ENCODE data around the gene FAM3B.

Gene FAM3B

DNA sequence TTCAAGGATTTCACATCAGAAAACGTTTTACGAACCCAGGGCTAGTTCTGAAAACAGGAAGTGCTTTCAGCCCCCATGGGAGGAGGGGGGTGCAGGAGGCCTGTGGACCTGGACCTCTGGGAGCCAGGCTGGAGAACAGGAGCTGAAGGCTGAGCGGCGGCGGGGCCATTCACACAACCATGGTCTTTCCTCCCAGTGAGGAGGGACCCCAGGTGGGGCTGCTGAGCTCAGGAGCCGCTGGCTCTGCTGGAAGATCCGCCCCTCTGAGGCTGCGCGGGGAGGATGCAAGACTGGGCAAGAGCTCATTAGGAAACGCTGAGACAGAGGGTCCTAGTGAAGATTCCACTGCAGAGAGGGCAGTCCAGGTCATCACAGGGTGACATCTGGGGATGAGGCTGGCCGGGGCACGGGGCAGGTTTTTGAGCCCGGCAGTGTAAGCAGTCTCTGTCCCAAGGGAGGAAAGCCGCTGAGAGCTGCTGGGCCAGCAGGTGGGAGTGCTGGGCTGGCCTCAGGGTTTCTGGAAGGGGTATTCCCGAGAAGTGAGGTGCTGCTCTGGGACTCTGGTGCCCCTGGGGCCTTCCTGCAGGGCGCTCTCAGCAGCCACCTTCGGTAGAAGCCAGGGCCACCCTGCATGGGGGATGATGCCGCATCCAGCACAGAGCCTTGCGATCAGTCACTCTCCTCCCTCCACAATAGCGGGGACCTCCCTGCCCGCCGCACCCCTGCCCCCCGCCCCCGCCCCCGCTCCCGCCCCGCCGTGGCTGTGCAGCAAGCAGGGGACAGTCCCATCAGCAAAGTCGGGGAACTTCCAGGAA, 52.7 kb downstream of the FAM3B start:
- DNase-seq = peak; percentile 37

DNA sequence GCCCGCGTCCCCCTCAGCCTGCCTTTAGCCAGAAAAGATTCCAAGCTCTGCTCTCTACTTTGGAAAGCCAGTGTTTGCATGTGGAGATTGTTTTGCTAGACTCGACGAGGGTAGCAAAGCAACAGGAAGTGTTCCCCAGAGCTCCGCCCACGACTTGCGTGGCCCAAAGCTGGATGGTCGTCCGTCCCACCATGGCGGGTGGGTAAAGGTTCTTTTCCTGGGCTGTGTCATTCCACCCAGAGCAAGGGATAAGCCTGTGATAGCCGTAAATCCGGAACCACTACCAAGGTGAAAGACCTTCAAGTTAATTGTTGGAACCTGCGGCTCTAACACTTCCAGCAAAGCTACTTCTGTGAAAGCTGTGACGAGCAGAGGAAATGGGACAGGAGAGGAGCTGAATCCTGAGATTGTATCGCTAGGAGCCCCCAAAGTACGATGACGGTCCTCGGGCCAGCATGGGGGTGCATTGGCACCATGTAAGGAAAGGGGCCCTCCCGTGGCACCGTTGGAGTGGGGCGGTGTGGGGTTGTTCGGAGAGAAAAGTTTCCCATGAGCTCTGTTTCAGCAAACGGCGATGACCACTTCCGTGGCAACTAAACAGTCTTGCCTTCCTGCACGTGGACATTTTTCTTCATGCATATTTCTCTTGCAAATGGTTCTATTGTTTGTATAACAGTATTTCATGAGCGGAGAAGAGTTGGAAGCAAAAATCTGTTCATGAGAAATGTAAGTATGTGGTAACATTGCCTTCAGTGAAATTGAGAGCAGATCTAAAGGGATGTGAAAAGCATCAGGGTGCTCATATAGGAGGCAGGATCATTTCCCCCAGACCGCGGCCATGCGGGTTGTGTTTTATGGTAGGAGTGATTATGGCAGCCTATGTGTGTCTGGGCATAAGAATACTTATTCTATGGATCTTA, 53.6 kb downstream of the FAM3B start:
- peak; percentile 14 for DNase-seq

- DNase-seq = no peak
Measured at GRCh38 chr21:41370840-41371684, 54.5 kb downstream of the FAM3B start.

DNA sequence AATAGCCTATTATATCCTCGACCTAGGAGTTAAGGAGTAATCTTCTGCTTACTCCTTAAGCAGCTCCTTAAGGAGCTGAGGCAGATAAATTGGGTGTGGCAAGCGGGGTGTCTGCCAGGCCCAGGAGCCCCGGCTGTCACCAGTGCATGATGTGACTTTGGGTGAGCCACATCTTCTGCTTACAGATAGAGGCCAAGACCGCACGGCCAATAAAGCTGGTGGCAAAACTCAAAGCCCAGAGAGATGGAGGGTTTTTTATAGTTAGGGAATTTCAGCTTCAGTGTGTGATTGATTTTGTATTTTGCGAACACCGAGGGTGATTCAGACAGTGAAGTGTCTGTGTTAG, 55.1 kb downstream of the FAM3B start:
- DNase-seq = no peak

DNA sequence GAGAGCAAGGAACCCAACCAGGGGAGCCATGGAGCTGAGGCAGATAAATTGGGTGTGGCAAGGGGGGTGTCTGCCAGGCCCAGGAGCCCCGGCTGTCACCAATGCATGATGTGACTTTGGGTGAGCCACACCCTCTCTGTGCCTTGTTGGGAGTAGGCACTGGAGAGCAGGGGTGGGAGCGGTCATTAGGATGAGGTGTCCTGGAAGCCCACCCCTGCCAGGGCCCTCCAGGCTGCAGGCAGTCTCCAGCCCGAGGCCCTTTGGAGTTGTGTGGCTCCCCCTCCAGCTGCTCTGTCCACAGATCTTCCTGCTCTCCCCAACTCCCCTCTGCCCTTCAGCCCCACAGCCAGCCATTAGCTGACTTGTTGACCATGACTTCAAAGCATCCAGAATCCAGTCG, 56.7 kb downstream of the FAM3B start:
- DNase-seq = no peak

GRCh38 chr21:41373763-41374162, 57.2 kb downstream of the FAM3B start:
- no peak for DNase-seq

GRCh38 chr21:41374177-41374712, 57.6 kb downstream of the FAM3B start:
- no peak for DNase-seq

DNA sequence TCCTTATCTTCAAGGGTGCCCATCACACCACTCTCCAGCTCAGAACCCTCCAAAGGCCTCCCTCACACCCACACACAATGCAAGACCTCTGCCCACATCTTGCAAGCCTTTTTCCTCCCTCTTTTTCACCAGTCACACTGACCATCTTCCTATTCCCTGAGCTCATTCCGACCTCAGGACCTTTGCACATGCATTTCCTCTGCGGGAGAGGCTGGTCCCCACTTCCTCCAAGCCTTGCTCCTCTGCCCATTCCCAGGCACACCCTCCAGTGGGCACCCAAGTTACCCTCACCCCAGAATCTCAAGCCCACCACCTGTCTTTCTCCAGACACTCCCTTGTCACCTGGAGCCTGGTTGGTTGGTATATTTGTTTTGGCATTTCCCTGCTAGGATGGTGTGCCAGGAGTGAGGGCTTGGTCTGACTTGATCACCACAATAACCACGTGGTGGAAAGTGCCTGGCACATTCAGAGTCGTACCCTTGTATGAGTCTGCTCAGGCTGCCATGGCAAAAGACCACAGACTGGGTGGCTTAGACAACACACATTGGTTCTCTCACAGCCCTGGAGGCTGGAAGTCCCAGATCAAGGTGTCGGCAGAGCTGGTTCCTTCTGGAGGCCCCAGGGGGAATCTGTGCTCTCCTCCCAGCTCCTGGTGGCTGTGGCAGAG, 58.4 kb downstream of the FAM3B start:
- no peak for DNase-seq

DNA sequence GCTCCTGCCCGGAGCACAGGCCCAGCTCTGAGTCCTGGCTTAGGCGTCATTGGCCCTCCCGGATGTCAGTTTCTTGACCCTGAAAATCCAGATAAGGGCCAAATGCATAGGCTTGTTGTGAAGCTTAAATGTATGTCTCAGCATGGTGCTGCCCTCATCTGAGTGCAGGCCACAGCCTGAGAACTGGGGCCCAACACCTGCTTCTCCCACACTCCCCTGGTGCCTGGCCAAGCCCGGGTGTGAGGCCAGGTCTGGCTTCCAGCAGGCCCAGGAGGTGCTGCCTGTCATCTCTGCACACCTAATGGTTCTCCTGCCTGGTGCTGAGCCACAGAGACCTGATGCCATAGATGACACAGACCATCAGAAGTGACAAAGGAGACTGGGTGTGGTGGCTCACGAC, 59.3 kb downstream of the FAM3B start:
- DNase-seq = no peak

GRCh38 chr21:41377715-41378114, 61.1 kb downstream of the FAM3B start:
- DNase-seq = no peak

DNA sequence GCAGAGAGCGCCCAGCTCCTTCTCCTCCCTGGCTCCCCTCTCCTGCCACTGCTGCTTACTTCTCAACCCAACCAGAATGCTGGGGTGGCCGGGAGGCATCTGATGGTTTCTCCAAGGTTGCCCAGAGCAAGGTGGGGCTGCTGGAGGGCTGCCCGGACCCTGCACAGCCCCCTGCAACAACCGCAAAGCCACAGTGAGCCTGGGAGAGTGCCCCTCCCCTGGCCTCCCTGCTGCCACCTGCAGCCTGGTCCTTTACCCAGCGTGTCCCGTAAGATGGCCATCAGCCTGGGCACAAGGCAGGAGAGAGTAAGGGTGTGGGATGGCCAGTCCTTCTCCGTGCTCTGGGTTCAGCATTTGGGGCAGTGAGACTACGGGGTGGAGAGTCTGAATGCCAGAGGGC, 62.2 kb downstream of the FAM3B start:
- DNase-seq = no peak

GRCh38 chr21:41379901-41380300, 63.3 kb downstream of the FAM3B start:
- DNase-seq = no peak

- no peak for DNase-seq
Measured at GRCh38 chr21:41381731-41382130, 65.1 kb downstream of the FAM3B start.

GRCh38 chr21:41387042-41387819, 70.6 kb downstream of the FAM3B start:
- no peak for DNase-seq

- DNase-seq = no peak
Measured at GRCh38 chr21:41387824-41388223, 71.2 kb downstream of the FAM3B start.

GRCh38 chr21:41388259-41388658, 71.7 kb downstream of the FAM3B start:
- DNase-seq = no peak

DNA sequence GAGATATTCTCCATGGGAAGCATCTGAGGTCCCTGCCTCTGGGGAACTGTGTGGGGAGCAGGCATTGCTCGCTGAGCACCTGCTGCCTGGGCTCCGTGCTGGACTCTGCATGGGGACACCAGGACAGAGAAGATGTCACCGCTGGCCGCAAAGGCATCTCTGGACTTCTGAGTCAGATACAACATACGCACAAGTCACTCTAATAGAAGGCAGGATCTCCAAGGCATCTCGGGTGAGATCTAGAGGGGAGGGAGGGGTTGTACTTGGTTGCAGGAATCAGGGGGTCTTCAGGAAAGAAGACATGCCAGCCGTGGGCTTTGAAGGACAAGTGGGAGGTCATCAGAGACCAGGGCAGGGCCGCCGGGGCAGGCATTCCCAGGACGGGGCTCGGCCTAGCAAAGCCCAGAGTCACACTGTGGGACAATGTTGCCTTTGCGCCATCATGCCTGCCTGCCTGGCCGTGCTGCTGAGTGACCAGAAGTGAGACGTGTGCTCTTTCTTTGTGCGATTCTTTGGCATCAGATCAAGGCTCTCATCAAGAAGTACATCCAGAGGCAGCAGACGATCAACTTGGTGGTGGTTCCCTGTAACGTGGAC, 73.5 kb downstream of the FAM3B start:
- no peak for DNase-seq

DNA sequence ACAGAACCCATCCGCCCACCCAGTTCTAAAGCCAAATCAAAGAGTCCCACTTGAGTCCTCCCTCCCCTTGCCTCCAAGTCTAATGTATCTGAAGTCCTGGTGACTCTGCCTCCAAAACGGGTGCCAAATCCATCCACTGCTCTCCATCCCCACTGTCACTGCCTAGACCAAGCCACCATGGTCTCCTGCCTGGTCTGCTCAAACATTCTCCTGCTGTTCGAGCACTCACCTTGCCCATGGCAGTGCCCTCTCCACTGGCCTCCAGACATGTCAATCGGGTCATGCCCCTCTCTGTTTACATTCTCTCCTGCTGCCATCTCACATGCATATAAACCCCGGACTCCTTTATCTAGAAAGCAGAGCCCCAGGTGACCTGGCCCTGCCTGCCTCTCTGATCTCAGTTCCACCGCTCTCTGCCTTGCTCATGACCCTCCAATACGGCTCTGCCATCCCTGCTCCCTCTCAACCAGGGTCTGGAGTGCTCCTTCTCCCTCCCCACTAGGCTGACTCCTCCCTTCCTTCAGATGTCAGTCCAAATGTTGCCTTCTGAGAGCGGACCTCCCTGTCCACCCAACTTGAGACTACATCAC, 77.4 kb downstream of the FAM3B start:
- DNase-seq = no peak

DNA sequence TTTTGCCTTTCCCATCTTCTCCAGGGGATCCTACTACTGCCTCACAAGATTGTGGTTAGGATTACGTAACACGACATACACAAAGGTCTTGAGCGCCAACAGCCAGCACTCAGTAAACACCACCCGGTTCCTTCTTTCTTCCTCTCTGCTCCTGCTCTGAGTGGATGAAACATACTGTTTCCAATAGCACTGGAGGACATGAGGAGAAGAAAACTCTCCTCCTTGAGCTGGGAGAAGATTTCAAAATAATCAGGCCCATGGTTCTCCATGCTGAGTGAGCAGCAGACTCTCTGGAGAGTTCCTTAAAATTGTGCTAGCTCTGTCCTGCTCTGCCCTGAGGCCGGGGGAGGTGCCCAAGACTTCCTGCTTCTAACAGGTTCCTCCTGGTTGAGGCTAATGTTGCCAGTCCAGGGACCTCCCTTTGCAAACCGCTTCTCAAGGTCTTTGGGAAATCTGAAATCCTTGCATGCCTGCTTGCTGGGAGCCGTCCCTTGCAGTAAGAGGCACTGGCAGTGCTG, 80.0 kb downstream of the FAM3B start:
- no peak for DNase-seq

GRCh38 chr21:41397471-41397891, 80.9 kb downstream of the FAM3B start:
- no peak for DNase-seq
